Activated T-helper 17 cell treated with anti-CD3 and anti-CD28 coated beads, Interleukin-2, amount 50 U/mL, for 72 hours (primary cell): ENCODE data around the gene MVB12B. TPM values are rescaled to one million over a fixed set of nuclear protein-coding genes. Genes with fewer than 3 reads are reported as not detected.
"Not testable (repeated sequence)": the region's sequence is repeated elsewhere in the genome, so short reads cannot be mapped to it uniquely, and the experiment has no call there.

ENCODE experiments used
- ATAC-seq: fragments of 150-1000 bp; cut with Tn5 transposase; replicated peaks from 2 replicates; pipeline ENCODE4 v1.10.0; 2021; ENCODE audit warnings: mild to moderate bottlenecking, moderate library complexity
- H3K27ac Mint-ChIP-seq: one replicate; pipeline ENCODE4 v1.8.0; 2022; ENCODE audit warnings: mixed read lengths
- H3K27me3 Mint-ChIP-seq: one replicate; pipeline ENCODE4 v1.8.0; 2022; ENCODE audit warnings: mixed read lengths
- H3K36me3 Mint-ChIP-seq: one replicate; pipeline ENCODE4 v1.8.0; 2022; ENCODE audit warnings: low read depth, mild to moderate bottlenecking, mixed read lengths
- H3K4me1 Mint-ChIP-seq: one replicate; pipeline ENCODE4 v1.8.0; 2022; ENCODE audit warnings: mixed read lengths
- H3K4me3 Mint-ChIP-seq: one replicate; pipeline ENCODE4 v1.8.0; 2022; ENCODE audit warnings: mild to moderate bottlenecking, mixed read lengths
- H3K9me3 Mint-ChIP-seq: one replicate; pipeline ENCODE4 v1.8.0; 2022; ENCODE audit warnings: mixed read lengths
- total RNA-seq, 2 donors: library from RNA; stranded (reverse); gene quantifications; one replicate each; pipeline ENCODE4 v1.2.3, GENCODE V29; 2022

Gene MVB12B
- total RNA-seq, 2 donors from 2014 or later: 3.9 TPM

DNA sequence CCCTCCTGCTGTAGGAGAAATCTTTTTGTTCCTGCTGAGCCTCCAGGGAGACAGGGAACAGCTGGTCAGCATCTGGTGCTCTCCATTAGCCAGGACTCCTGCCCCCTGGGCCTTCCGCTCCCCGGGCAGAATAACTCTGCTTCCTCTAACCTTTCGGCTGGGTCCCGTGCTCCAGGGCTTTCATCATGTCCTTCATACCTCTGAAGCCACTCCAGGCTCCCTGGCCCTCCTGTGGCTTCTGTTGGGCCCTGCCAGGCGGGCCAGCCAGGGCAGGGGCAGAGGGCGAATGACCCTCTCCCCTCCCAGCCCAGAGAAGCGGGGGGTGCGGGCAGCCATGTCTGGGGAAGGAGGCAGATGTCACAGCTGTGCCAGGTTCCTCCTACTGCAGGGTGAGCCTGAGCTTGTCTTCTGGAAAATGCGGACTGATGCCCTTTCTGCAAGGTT is 205.4 kb downstream of the MVB12B start:
- Mint-ChIP-seq H3K4me1 (no peaks in the 10 kb centered on the region), H3K27ac (no peak overlapping the region), H3K27me3 (peaks cover 9% of the 10 kb centered on the region), H3K36me3 (no peaks in the 10 kb centered on the region), H3K9me3 (no peaks in the 10 kb centered on the region), H3K4me3 (no peak overlapping the region)
- no peak for ATAC-seq

GRCh38 chr9:126532489-126532888 is 205.9 kb downstream of the MVB12B start:
- H3K9me3 Mint-ChIP-seq: no peaks in the 10 kb centered on the region
- no peak for ATAC-seq
- no peak overlapping the region for H3K4me3 Mint-ChIP-seq
- no peaks in the 10 kb centered on the region for H3K4me1 Mint-ChIP-seq
- no peaks in the 10 kb centered on the region for H3K36me3 Mint-ChIP-seq
- H3K27me3 Mint-ChIP-seq: peaks cover 10% of the 10 kb centered on the region
- H3K27ac Mint-ChIP-seq: no peak overlapping the region

DNA sequence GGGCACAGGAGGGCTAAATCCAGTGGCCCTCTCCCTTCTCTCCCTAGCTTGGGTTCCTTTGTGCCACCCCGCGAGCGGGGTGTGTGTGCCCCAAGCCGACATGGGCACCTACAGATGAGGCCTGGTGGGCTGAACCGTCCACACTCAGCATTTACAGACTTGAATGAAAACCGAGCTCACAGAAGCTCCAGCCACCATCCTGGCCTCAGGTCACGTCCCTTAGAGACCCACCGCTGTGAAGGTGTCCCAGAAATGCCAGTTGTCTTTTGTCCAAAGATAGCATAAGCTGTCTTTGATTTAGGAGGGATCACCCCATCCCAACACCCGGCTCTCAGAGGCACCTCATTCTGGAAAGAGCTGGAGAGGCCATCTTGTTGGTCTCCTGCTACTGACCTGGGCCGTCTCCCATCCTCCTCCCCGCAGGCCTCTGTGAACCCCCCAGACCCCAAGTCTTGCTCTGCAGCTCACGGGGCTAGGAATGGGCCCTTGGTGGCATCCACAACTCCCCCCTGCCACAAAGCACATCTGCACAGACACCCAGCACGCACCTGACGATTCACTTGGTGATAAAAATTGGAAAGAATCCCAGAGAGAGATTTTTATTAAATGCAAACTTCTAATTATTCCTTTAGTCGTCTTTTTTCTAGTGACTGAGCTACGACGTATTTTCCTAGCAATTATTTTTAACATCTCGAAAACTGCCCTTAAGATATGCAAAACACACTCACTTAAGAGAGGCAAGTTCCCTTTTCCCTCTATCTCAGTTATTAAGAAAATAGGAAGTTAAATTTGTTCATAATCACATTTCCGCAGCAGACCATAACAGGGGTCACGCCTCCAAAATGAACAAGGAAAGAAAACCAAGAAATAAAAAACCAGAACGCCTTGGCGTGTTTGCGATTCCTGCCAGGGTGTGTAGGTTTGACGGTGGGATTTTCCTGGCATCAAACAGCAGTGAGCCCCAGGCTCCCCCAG is 206.6 kb downstream of the MVB12B start:
- peaks cover 18% of the 10 kb centered on the region for H3K27me3 Mint-ChIP-seq
- H3K4me1 Mint-ChIP-seq: no peaks in the 10 kb centered on the region
- H3K27ac Mint-ChIP-seq: no peak overlapping the region
- ATAC-seq: no peak
- H3K9me3 Mint-ChIP-seq: no peaks in the 10 kb centered on the region
- no peak overlapping the region for H3K4me3 Mint-ChIP-seq
- no peaks in the 10 kb centered on the region for H3K36me3 Mint-ChIP-seq

DNA sequence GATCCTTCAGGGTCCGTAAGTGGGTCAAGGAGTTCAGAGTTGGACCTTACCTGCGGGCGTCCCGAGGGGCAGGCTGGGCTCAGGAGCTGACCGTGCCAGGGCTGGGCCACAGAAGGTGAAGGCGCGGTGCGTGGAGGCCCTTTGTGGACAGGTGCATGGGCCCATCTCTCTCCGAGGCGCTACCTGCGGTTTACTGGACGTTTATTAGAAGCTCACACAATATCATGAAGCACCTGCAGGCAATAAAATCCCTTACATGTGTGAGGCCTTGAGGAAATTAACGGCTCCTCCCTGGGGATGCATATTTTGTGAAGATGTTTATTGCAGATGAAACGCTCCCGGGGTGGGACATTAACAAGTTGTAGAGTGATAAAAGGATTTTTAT is 207.3 kb downstream of the MVB12B start:
- Mint-ChIP-seq H3K4me3 (no peak overlapping the region), H3K4me1 (no peaks in the 10 kb centered on the region), H3K27me3 (peaks cover 18% of the 10 kb centered on the region), H3K9me3 (no peaks in the 10 kb centered on the region), H3K36me3 (no peaks in the 10 kb centered on the region), H3K27ac (no peak overlapping the region)
- no peak for ATAC-seq

DNA sequence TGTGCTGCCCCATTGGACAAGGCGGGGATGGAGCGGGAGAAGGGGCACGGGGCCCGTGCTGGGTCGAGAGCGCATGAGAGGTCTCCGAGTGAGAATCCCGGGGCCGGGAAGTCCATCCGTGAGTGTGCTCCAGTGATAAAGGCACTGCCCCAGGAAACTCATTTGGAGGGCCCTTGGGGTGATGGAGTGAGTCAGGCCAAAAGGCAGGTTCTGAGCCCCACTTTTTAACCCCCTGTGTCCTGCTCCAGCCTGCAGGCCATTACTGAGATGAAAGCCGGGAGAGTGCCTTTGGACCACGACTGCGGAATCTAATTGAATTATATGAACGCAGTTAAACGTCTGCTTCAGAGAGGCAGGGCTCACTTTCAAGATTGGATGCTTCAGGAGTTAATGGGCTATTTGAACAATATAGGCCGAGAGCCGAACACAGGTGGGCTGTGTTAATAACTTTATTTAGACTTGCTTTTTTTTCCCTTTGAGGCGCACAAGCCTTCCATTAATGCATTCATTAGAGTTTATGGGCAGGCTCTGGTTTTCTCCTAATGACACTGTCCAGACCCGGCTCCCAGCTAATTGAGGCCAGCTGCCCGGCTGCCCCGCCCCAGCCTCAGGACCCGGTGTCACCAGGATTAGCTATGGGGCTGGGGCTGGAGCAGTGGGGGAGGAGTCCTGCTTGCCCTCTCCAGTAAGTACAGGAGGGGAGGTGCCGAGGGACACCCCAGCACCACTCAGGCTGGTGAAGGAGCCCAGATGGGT is 208.0 kb downstream of the MVB12B start:
- Mint-ChIP-seq H3K4me3 (no peak overlapping the region), H3K27me3 (peaks cover 21% of the 10 kb centered on the region), H3K36me3 (no peaks in the 10 kb centered on the region), H3K27ac (no peak overlapping the region), H3K4me1 (no peaks in the 10 kb centered on the region), H3K9me3 (no peaks in the 10 kb centered on the region)
- no peak for ATAC-seq

GRCh38 chr9:126536131-126536530 is 209.5 kb downstream of the MVB12B start:
- no peaks in the 10 kb centered on the region for H3K4me1 Mint-ChIP-seq

GRCh38 chr9:126536841-126537465 is 210.3 kb downstream of the MVB12B start:
- ATAC-seq: no peak
- Mint-ChIP-seq H3K9me3 (no peaks in the 10 kb centered on the region), H3K27me3 (peaks cover 21% of the 10 kb centered on the region), H3K4me3 (no peak overlapping the region), H3K4me1 (no peaks in the 10 kb centered on the region), H3K36me3 (no peaks in the 10 kb centered on the region), H3K27ac (no peak overlapping the region)

More at GRCh38 chr9:126536131-126536530, 209.5 kb downstream of the MVB12B start:
- Mint-ChIP-seq H3K36me3 (no peaks in the 10 kb centered on the region), H3K27me3 (peaks cover 21% of the 10 kb centered on the region), H3K27ac (no peak overlapping the region), H3K4me3 (no peak overlapping the region), H3K9me3 (no peaks in the 10 kb centered on the region)
- no peak for ATAC-seq

- peaks cover 21% of the 10 kb centered on the region for H3K27me3 Mint-ChIP-seq
- ATAC-seq: no peak
- H3K4me3 Mint-ChIP-seq: no peak overlapping the region
- no peaks in the 10 kb centered on the region for H3K9me3 Mint-ChIP-seq
- H3K4me1 Mint-ChIP-seq: no peaks in the 10 kb centered on the region
- no peaks in the 10 kb centered on the region for H3K36me3 Mint-ChIP-seq
- H3K27ac Mint-ChIP-seq: no peak overlapping the region
Observed at GRCh38 chr9:126538550-126538949, 211.9 kb downstream of the MVB12B start.

DNA sequence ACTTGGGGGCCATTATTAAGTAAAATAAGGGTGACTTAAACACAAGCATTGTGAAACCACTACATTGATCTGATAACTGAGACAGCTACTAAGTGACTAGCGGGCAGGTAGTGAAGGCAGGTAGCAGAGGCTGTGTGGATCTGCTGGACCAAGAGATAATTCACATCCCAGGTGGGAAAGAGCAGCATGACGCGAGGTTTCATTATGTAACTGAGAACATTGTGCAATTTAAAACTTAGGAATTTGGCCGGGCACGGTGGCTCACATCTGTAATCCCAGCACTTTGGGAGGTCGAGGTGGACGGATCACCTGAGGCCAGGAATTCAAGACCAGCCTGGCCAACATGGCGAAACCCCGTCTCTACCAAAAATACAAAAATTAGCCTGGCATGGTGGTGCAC is 213.8 kb downstream of the MVB12B start:
- not testable (repeated sequence) for ATAC-seq

GRCh38 chr9:126543490-126543889 is 216.9 kb downstream of the MVB12B start:
- Mint-ChIP-seq H3K36me3 (no peaks in the 10 kb centered on the region), H3K4me3 (no peak overlapping the region), H3K27ac (no peak overlapping the region), H3K4me1 (no peaks in the 10 kb centered on the region), H3K27me3 (peaks cover 7% of the 10 kb centered on the region), H3K9me3 (no peaks in the 10 kb centered on the region)
- ATAC-seq: no peak

More for the DNA sequence above, 213.8 kb downstream of the MVB12B start:
- not testable (repeated sequence) for H3K9me3 Mint-ChIP-seq, H3K27ac Mint-ChIP-seq, H3K36me3 Mint-ChIP-seq, H3K4me1 Mint-ChIP-seq, H3K4me3 Mint-ChIP-seq
- peaks cover 20% of the 10 kb centered on the region for H3K27me3 Mint-ChIP-seq

DNA sequence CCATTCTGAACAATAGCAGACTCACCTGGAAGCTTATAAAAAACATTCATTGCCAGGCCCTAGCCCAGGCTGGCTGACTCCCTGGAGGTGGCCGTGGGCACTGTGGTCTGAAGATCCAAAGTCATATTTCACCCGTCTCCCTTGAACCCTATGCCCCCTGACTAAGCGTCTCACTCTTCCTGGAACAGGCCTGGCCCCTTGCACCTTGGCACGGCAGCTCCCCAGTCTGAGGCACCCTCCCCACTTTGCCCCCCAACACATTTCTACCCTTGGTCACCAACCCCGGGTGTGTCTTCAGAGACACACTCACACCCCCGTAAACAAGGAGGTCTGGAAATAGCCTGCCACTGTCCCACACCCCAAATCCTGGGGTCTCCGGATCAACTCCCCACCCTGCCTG is 218.5 kb downstream of the MVB12B start:
- no peak for ATAC-seq
- Mint-ChIP-seq H3K9me3 (no peaks in the 10 kb centered on the region), H3K4me1 (no peaks in the 10 kb centered on the region), H3K4me3 (no peak overlapping the region), H3K27ac (no peak overlapping the region), H3K27me3 (peaks cover 4% of the 10 kb centered on the region), H3K36me3 (no peaks in the 10 kb centered on the region)

- Mint-ChIP-seq H3K27ac (no peak overlapping the region), H3K9me3 (no peaks in the 10 kb centered on the region), H3K4me1 (no peaks in the 10 kb centered on the region), H3K27me3 (peaks cover 4% of the 10 kb centered on the region), H3K36me3 (no peaks in the 10 kb centered on the region), H3K4me3 (no peak overlapping the region)
- ATAC-seq: no peak
Observed at GRCh38 chr9:126546036-126546435, 219.4 kb downstream of the MVB12B start.

DNA sequence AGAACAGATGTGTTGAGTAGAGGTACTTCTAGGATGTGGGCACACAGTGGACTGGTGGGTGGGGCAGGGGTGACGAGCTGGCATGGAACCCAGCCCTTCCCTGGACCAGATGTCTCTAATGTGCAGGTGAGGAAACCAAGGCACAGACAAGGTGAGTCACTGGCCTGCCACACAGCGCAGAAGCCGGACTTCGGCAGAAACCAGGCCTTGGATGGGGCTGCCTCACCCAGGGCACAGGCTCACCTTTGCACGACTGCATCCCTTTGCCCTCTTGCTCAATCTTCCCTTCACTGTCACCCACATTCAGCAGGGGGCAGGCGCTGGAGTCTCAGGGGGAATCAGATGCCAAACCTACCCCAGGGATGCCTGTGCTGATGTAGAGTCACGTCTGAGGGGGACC is 221.7 kb downstream of the MVB12B start:
- H3K4me3 Mint-ChIP-seq: no peak overlapping the region
- H3K4me1 Mint-ChIP-seq: no peaks in the 10 kb centered on the region
- H3K36me3 Mint-ChIP-seq: no peaks in the 10 kb centered on the region
- no peak overlapping the region for H3K27ac Mint-ChIP-seq
- H3K9me3 Mint-ChIP-seq: no peaks in the 10 kb centered on the region
- peaks cover 4% of the 10 kb centered on the region for H3K27me3 Mint-ChIP-seq
- no peak for ATAC-seq

DNA sequence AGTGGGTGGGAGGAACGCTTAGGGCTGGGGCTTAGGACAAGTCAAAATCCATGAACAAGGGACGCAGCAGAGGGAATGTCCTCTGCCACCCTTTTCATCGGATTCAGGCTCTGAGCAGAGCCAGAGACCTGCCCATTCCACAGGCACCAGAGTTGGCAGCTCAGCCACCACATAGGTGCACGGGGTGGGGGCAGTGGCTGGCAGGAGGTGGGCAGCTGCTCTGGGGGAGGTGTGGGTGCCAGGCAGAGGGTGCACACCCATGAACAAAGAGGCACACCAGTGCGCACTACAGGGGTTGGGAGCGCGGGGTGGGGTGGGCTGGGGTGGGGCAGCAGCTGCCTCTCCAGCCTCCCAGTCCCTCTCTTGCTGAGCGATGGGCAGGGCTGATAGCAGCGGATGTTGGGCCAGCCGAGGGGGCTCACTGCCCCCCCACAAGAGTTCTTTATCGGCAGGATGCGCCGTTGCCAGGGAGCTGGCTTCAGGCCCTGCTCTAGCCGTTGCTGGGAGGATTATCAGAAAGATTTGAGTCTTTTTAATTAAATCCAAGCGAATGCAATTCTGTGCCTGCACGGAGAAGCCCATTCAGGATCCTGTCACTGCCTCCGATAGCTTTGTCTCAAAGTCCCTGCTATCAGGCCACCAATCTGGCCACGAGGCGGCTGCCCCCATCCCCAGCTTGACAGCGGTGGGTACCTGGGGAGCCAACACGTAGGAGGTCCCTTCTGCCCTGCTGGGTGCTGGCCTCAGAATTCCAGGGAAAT is 222.8 kb downstream of the MVB12B start:
- Mint-ChIP-seq H3K36me3 (no peaks in the 10 kb centered on the region), H3K27me3 (peaks cover 4% of the 10 kb centered on the region), H3K27ac (no peak overlapping the region), H3K4me1 (no peaks in the 10 kb centered on the region), H3K4me3 (no peak overlapping the region), H3K9me3 (no peaks in the 10 kb centered on the region)
- no peak for ATAC-seq
